SK-N-SH treated with all-trans-retinoic acid at 6 μM for 48 hours (cell line): ENCODE data around the gene GAL.

ENCODE experiments used
- ATAC-seq: fragments of 200-7000 bp; cut with Tn5 transposase; 3 replicates; pipeline ENCODE4 v1.9.1; 2020; ENCODE audit warnings: mild to moderate bottlenecking, moderate library complexity
- ARNTL ChIP-seq: fragments of 450-650 bp; formaldehyde crosslinking; IDR thresholded peaks from 2 replicates; pipeline ENCODE4 v1.5.0; 2020; ENCODE audit warnings: low read depth, mild to moderate bottlenecking, moderate library complexity, borderline replicate concordance
- BACH2 ChIP-seq: fragments of 250-450 bp; sonication (Bioruptor Pico); IDR thresholded peaks from 2 replicates; pipeline ENCODE4 v1.9.0; 2021; ENCODE audit warnings: mild to moderate bottlenecking, borderline replicate concordance
- CREB5 ChIP-seq: fragments of 250-450 bp; sonication (Bioruptor Pico); IDR thresholded peaks from 2 replicates; pipeline ENCODE4 v1.5.1; 2020; ENCODE audit warnings: low read depth, mild to moderate bottlenecking, moderate library complexity
- CSDC2 ChIP-seq: fragments of 250-450 bp; sonication (Bioruptor Pico); IDR thresholded peaks from 2 replicates; pipeline ENCODE4 v1.5.0; 2020; ENCODE audit warnings: mild to moderate bottlenecking, moderate library complexity
- CSRNP3 ChIP-seq: fragments of 250-450 bp; sonication (Bioruptor Pico); IDR thresholded peaks from 2 replicates; pipeline ENCODE4 v1.5.1; 2021; ENCODE audit warnings: mild to moderate bottlenecking, moderate library complexity
- ESRRG ChIP-seq: fragments of 250-450 bp; sonication (Bioruptor Pico); IDR thresholded peaks from 2 replicates; pipeline ENCODE4 v1.6.1; 2021; ENCODE audit warnings: mild to moderate bottlenecking
- GLIS3 ChIP-seq: fragments of 250-450 bp; sonication (Bioruptor Pico); IDR thresholded peaks from 2 replicates; pipeline ENCODE4 v1.5.0; 2020; ENCODE audit warnings: mild to moderate bottlenecking, moderate library complexity
- ISL1 ChIP-seq: fragments of 250-450 bp; sonication (Bioruptor Pico); IDR thresholded peaks from 2 replicates; pipeline ENCODE4 v2.1.2; 2022; ENCODE audit warnings: mild to moderate bottlenecking, moderate library complexity
- OSR1 ChIP-seq: fragments of 250-450 bp; sonication (Bioruptor Pico); IDR thresholded peaks from 2 replicates; pipeline ENCODE4 v1.8.0; 2022; ENCODE audit warnings: moderate library complexity, mild to moderate bottlenecking, inconsistent platforms
- PATZ1 ChIP-seq: fragments of 250-450 bp; sonication (Bioruptor Pico); IDR thresholded peaks from 2 replicates; pipeline ENCODE4 v1.8.0; 2020; ENCODE audit warnings: mild to moderate bottlenecking, moderate library complexity, borderline replicate concordance
- POU6F1 ChIP-seq: fragments of 250-450 bp; sonication (Bioruptor Pico); IDR thresholded peaks from 2 replicates; pipeline ENCODE4 v1.8.0; 2021; ENCODE audit warnings: low read depth, mild to moderate bottlenecking, moderate library complexity, borderline replicate concordance
- PPARA ChIP-seq: fragments of 250-450 bp; sonication (Bioruptor Pico); IDR thresholded peaks from 2 replicates; pipeline ENCODE4 v1.5.0; 2020; ENCODE audit warnings: mild to moderate bottlenecking, borderline replicate concordance
- RARB ChIP-seq: fragments of 250-450 bp; sonication (Bioruptor Pico); IDR thresholded peaks from 2 replicates; pipeline ENCODE4 v1.8.0; 2021; ENCODE audit warnings: mild to moderate bottlenecking, moderate library complexity
- SNAI2 ChIP-seq: fragments of 250-450 bp; sonication (Bioruptor Pico); IDR thresholded peaks from 2 replicates; pipeline ENCODE4 v1.5.0; 2020; ENCODE audit warnings: mild to moderate bottlenecking, moderate library complexity
- TCF4 ChIP-seq: fragments of 250-450 bp; sonication (Bioruptor Pico); IDR thresholded peaks from 2 replicates; pipeline ENCODE4 v1.8.0; 2021; ENCODE audit warnings: mild to moderate bottlenecking, moderate library complexity, borderline replicate concordance
- TOX ChIP-seq: fragments of 250-450 bp; sonication (Bioruptor Pico); IDR thresholded peaks from 2 replicates; pipeline ENCODE4 v1.8.0; 2021; ENCODE audit warnings: mild to moderate bottlenecking, moderate library complexity, borderline replicate concordance
- TSHZ2 ChIP-seq: fragments of 250-450 bp; sonication (Bioruptor Pico); IDR thresholded peaks from 2 replicates; pipeline ENCODE4 v1.5.0; 2020; ENCODE audit warnings: mild to moderate bottlenecking, moderate library complexity
- ZC3H10 ChIP-seq: fragments of 250-450 bp; sonication (Bioruptor Pico); IDR thresholded peaks from 2 replicates; pipeline ENCODE4 v1.5.1; 2021; ENCODE audit warnings: mild to moderate bottlenecking, moderate library complexity
- ZFP3 ChIP-seq: fragments of 250-450 bp; sonication (Bioruptor Pico); IDR thresholded peaks from 2 replicates; pipeline ENCODE4 v1.5.0; 2020; ENCODE audit warnings: mild to moderate bottlenecking, moderate library complexity
- ZFP30 ChIP-seq: fragments of 450-650 bp; formaldehyde crosslinking; IDR thresholded peaks from 2 replicates; pipeline ENCODE4 v1.5.0; 2022; ENCODE audit warnings: mild to moderate bottlenecking, moderate library complexity
- ZNF565 ChIP-seq: fragments of 450-650 bp; formaldehyde crosslinking; conservative IDR thresholded peaks from 2 replicates; pipeline ENCODE4 v1.5.0; 2020; ENCODE audit warnings: low read depth, mild to moderate bottlenecking, moderate library complexity
- ZNF70 ChIP-seq: fragments of 450-650 bp; formaldehyde crosslinking; IDR thresholded peaks from 2 replicates; pipeline ENCODE4 v1.5.0; 2020; ENCODE audit warnings: mild to moderate bottlenecking, moderate library complexity
- ZNF8 ChIP-seq: fragments of 450-650 bp; formaldehyde crosslinking; IDR thresholded peaks from 2 replicates; pipeline ENCODE4 v1.5.0; 2020; ENCODE audit warnings: mild to moderate bottlenecking, moderate library complexity

Gene GAL

GRCh38 chr11:68650801-68651200 is 33.5 kb upstream of the GAL start:
- ATAC-seq, result no peak
- no peak for TF ChIP-seq ZNF565 (CRISPR knock-in tag)
- no peak for TF ChIP-seq OSR1 (CRISPR knock-in tag)
- TF ChIP-seq ZFP30 (CRISPR knock-in tag), result no peak
- no peak for TF ChIP-seq PATZ1 (CRISPR knock-in tag)
- TF ChIP-seq GLIS3 (CRISPR knock-in tag), result no peak
- no peak for TF ChIP-seq ZNF70 (CRISPR knock-in tag)
- TF ChIP-seq CREB5 (CRISPR knock-in tag), result no peak
- TF ChIP-seq ARNTL (CRISPR knock-in tag), result no peak
- no peak for TF ChIP-seq ESRRG
- TF ChIP-seq ISL1 (CRISPR knock-in tag), result no peak
- TF ChIP-seq ZC3H10 (CRISPR knock-in tag), result no peak
- TF ChIP-seq TOX (CRISPR knock-in tag), result no peak
- no peak for TF ChIP-seq TCF4 (CRISPR knock-in tag)
- TF ChIP-seq TSHZ2 (CRISPR knock-in tag), result no peak
- TF ChIP-seq BACH2 (CRISPR knock-in tag), result no peak
- TF ChIP-seq PPARA (CRISPR knock-in tag), result no peak
- TF ChIP-seq POU6F1, result no peak
- no peak for TF ChIP-seq SNAI2 (CRISPR knock-in tag)

GRCh38 chr11:68651208-68651984 is 32.9 kb upstream of the GAL start:
- no peak for ATAC-seq
- TF ChIP-seq CSDC2 (CRISPR knock-in tag) (no peak), SNAI2 (CRISPR knock-in tag) (no peak), GLIS3 (CRISPR knock-in tag) (no peak), CSRNP3 (CRISPR knock-in tag) (no peak), ZFP3 (CRISPR knock-in tag) (no peak), BACH2 (CRISPR knock-in tag) (no peak), ISL1 (CRISPR knock-in tag) (no peak), TSHZ2 (CRISPR knock-in tag) (no peak), ZNF70 (CRISPR knock-in tag) (no peak), ARNTL (CRISPR knock-in tag) (no peak), RARB (no peak), ZC3H10 (CRISPR knock-in tag) (no peak), PPARA (CRISPR knock-in tag) (no peak), OSR1 (CRISPR knock-in tag) (no peak), POU6F1 (no peak), ZNF8 (CRISPR knock-in tag) (no peak), ZNF565 (CRISPR knock-in tag) (no peak), TCF4 (CRISPR knock-in tag) (no peak)
